GM23338 (cell line): ENCODE measurements around the gene ZNRD2. TPM values are rescaled to one million over a fixed set of nuclear protein-coding genes. Genes with fewer than 3 reads are reported as not detected.
A peak's percentile ranks its signal among the peaks of the same experiment; 100 is the strongest.

ENCODE experiments used
- ATAC-seq: fragments of 200-7000 bp; cut with Tn5 transposase; 3 replicates; pipeline ENCODE4 v1.9.1; 2020
- DNase-seq: peaks from one replicate; pipeline ENCODE4 v3.0.0-alpha.2; 2015; ENCODE audit warnings: low spot score
- H2AFZ ChIP-seq: fragments of 200-600 bp; sonication (generic); 2 replicates; pipeline ENCODE4 v1.8.0; 2016; ENCODE audit warnings: antibody characterized with exemption, mild to moderate bottlenecking, moderate library complexity
- H3F3A ChIP-seq: fragments of 200-600 bp; sonication (generic); replicated peaks from 2 replicates; pipeline ENCODE4 v1.8.0; 2017; ENCODE audit warnings: antibody characterized with exemption, mixed run types, low read depth
- H3K27ac ChIP-seq: fragments of 200-600 bp; sonication (generic); 2 replicates; pipeline ENCODE4 v1.6.1; 2016; ENCODE audit warnings: low read depth
- H3K27me3 ChIP-seq: fragments of 200-600 bp; sonication (generic); 2 replicates; pipeline ENCODE4 v1.8.0; 2016; ENCODE audit warnings: mild to moderate bottlenecking, mixed run types, moderate library complexity; ENCODE audit not compliant: insufficient read depth
- H3K36me3 ChIP-seq: fragments of 200-600 bp; sonication (generic); 2 replicates; pipeline ENCODE4 v1.8.0; 2016; ENCODE audit warnings: mild to moderate bottlenecking; ENCODE audit not compliant: insufficient read depth
- H3K4me1 ChIP-seq: fragments of 200-600 bp; sonication (generic); 2 replicates; pipeline ENCODE4 v1.8.0; 2016; ENCODE audit warnings: mild to moderate bottlenecking, moderate library complexity; ENCODE audit not compliant: insufficient read depth
- H3K4me2 ChIP-seq: fragments of 200-600 bp; sonication (generic); 2 replicates; pipeline ENCODE4 v1.7.1; 2017; ENCODE audit warnings: mixed run types
- H3K4me3 ChIP-seq: fragments of 200-600 bp; sonication (generic); 2 replicates; pipeline ENCODE4 v1.6.1; 2016; ENCODE audit warnings: mixed run types
- H3K79me2 ChIP-seq: fragments of 200-600 bp; sonication (generic); replicated peaks from 2 replicates; pipeline ENCODE4 v1.8.0; 2017; ENCODE audit warnings: mild to moderate bottlenecking; ENCODE audit not compliant: insufficient read depth
- H3K9me2 ChIP-seq: fragments of 200-600 bp; sonication (generic); 2 replicates; pipeline ENCODE4 v1.8.0; 2017; ENCODE audit not compliant: insufficient read depth
- H4K20me1 ChIP-seq: fragments of 200-600 bp; sonication (generic); replicated peaks from 2 replicates; pipeline ENCODE4 v1.8.0; 2017; ENCODE audit warnings: mild to moderate bottlenecking; ENCODE audit not compliant: insufficient read depth
- H3K27ac Mint-ChIP-seq: 2 replicates; pipeline ENCODE4 v1.8.0; 2020; ENCODE audit warnings: inconsistent platforms, mild to moderate bottlenecking, moderate library complexity, mixed read lengths
- H3K27me3 Mint-ChIP-seq: 3 replicates; pipeline ENCODE4 v1.8.0; 2022; ENCODE audit warnings: low read depth, mild to moderate bottlenecking, moderate library complexity, mixed read lengths, inconsistent platforms; ENCODE audit not compliant: insufficient read depth, poor library complexity
- H3K36me3 Mint-ChIP-seq: 3 replicates; pipeline ENCODE4 v1.8.0; 2021; ENCODE audit warnings: low read depth, mild to moderate bottlenecking, inconsistent platforms, moderate library complexity, mixed read lengths
- H3K4me1 Mint-ChIP-seq: 3 replicates; pipeline ENCODE4 v1.8.0; 2020; ENCODE audit warnings: mild to moderate bottlenecking, inconsistent platforms, mixed read lengths
- H3K4me3 Mint-ChIP-seq: 3 replicates; pipeline ENCODE4 v1.8.0; 2021; ENCODE audit warnings: moderate library complexity, mild to moderate bottlenecking, inconsistent platforms, mixed read lengths
- H3K9me3 Mint-ChIP-seq: 3 replicates; pipeline ENCODE4 v1.8.0; 2020; ENCODE audit warnings: moderate library complexity, mild to moderate bottlenecking, inconsistent platforms, mixed read lengths
- CTCF ChIP-seq, 2 experiments: fragments of 200-600 bp in 1 of 2; sonication (generic) in 1 of 2; conservative IDR thresholded peaks; 2 replicates each; pipeline versions ENCODE4 v1.5.1 to v1.6.1; 2016 to 2017; ENCODE audit warnings: antibody characterized with exemption in 2 of 2, low read depth in 2 of 2, mild to moderate bottlenecking in 2 of 2, moderate library complexity in 1 of 2
- EZH2 ChIP-seq: fragments of 200-600 bp; sonication (generic); IDR thresholded peaks from one replicate; pipeline ENCODE4 v1.8.0; 2017; ENCODE audit warnings: antibody characterized with exemption, mild to moderate bottlenecking, low read depth; ENCODE audit not compliant: unreplicated experiment
- ZNF462 ChIP-seq: fragments of 250-450 bp; sonication (Bioruptor Pico); IDR thresholded peaks from 2 replicates; pipeline ENCODE4 v1.5.0; 2020; ENCODE audit warnings: mild to moderate bottlenecking, moderate library complexity
- polyA plus RNA-seq: library from polyadenylated mRNA; unstranded; fragments of >200 nt; fragmentation: Nextera tagmentation; extraction: Ambion mirVana; gene quantifications from 2 replicates; pipeline ENCODE4 v1.2.1, GENCODE V29; 2016
- total RNA-seq: library from RNA; depleted of rRNA; stranded (reverse); fragments of >200 nt; shearing (Covaris generic); gene quantifications from 2 replicates; pipeline ENCODE4 v1.2.3, GENCODE V29; 2014

ZNRD2 gene
- total and polyA plus RNA-seq, 2 experiments from 2014 or later: 78.6 to 148 TPM

- Histone ChIP-seq H2AFZ (peak overlapping the region; percentile 81; the same call in 1 of the 2 replicates), H3K4me3 (peak overlapping the region; percentile 68), H3K9me2 (no peaks in the 10 kb centered on the region), H3K36me3 (no peaks in the 10 kb centered on the region), H3K4me2 (peak overlapping the region; percentile 88), H3K27ac (no peak overlapping the region), H3K27me3 (peaks cover 73% of the 10 kb centered on the region), H3K79me2 (no peaks in the 10 kb centered on the region), H4K20me1 (peaks cover 3% of the 10 kb centered on the region; the same call in 1 of the 2 replicates), H3K4me1 (peaks cover 13% of the 10 kb centered on the region), H3F3A (peaks cover 15% of the 10 kb centered on the region; the same call in 1 of the 2 replicates)
- H3K4me3 Mint-ChIP-seq: peak overlapping the region; percentile 63
- no peaks in the 10 kb centered on the region; the same call in 2 of the 3 replicates for H3K9me3 Mint-ChIP-seq
- H3K27ac Mint-ChIP-seq: no peak overlapping the region
- no peaks in the 10 kb centered on the region; the same call in 2 of the 3 replicates for H3K36me3 Mint-ChIP-seq
- TF ChIP-seq ZNF462 (no peak), CTCF (conservative IDR thresholded peaks at IDR 0.05; ENCODE audit: low read depth in 2 of 2) (no peak), EZH2 (peak; percentile 72)
- DNase-seq: peak; percentile 95
- H3K27me3 Mint-ChIP-seq: peaks cover 53% of the 10 kb centered on the region
- H3K4me1 Mint-ChIP-seq: peaks cover 22% of the 10 kb centered on the region
- peak; percentile 67 for ATAC-seq
Observed at GRCh38 chr11:65546217-65546958, 23.9 kb upstream of the ZNRD2 start.
